Naive thymus-derived CD4-positive, alpha-beta T cell (primary cell): ENCODE measurements around the gene ELMO3. TPM values are rescaled to one million over a fixed set of nuclear protein-coding genes. Genes with fewer than 3 reads are reported as not detected.

Experiments used
- ATAC-seq: fragments of 150-1000 bp; cut with Tn5 transposase; 2 replicates; pipeline ENCODE4 v1.10.0; 2021; ENCODE audit warnings: mild to moderate bottlenecking, moderate library complexity
- CTCF ChIA-PET: fragments of 350-600 bp; sonication (Branson Sonifier 250); formaldehyde crosslinking; loops from one replicate; lab custom pipeline; 2021; ENCODE audit warnings: antibody characterized with exemption; lab: Charles Lee
- POLR2A ChIA-PET: fragments of 350-600 bp; sonication (Branson Sonifier 250); formaldehyde crosslinking; loops from one replicate; lab custom pipeline; 2021; ENCODE audit warnings: antibody characterized with exemption, inconsistent platforms; lab: Charles Lee
- DNase-seq, 9 donors: peaks; one replicate each; pipeline versions ENCODE4 v3.0.0 to v3.0.0-alpha.2; 2020 to 2022; ENCODE audit warnings: mixed read lengths in 1 of 9
- H3K27ac ChIP-seq: one replicate; pipeline ENCODE4 v1.7.0; 2013; ENCODE audit warnings: mild to moderate bottlenecking, low read depth, low read length, moderate library complexity
- H3K27me3 ChIP-seq, 2 donors: one replicate each; pipeline ENCODE4 v1.7.0; 2013; ENCODE audit warnings: low read length in 2 of 2, mild to moderate bottlenecking in 2 of 2, moderate library complexity in 2 of 2; ENCODE audit not compliant: control insufficient read depth in 2 of 2, insufficient read depth in 2 of 2
- H3K36me3 ChIP-seq, 3 experiments: 1 replicate in 2 of 3; 2 replicates in 1 of 3; pipeline ENCODE4 v1.7.0; 2013; ENCODE audit warnings: low read length in 3 of 3, mild to moderate bottlenecking in 3 of 3, moderate library complexity in 1 of 3; ENCODE audit not compliant: insufficient read depth in 3 of 3, control insufficient read depth in 2 of 3
- H3K4me1 ChIP-seq, 2 donors: one replicate each; pipeline ENCODE4 v1.7.0; 2013; ENCODE audit warnings: low read length in 2 of 2, mild to moderate bottlenecking in 2 of 2, moderate library complexity in 1 of 2; ENCODE audit not compliant: control insufficient read depth in 2 of 2, insufficient read depth in 2 of 2
- H3K4me3 ChIP-seq: 2 replicates; pipeline ENCODE4 v1.7.0; 2013; ENCODE audit warnings: mild to moderate bottlenecking, low read length
- H3K9me3 ChIP-seq, 3 experiments: 1 replicate in 2 of 3; 2 replicates in 1 of 3; pipeline ENCODE4 v1.7.0; 2013; ENCODE audit warnings: low read length in 3 of 3; ENCODE audit not compliant: control insufficient read depth in 2 of 3
- H3K27ac Mint-ChIP-seq, 9 donors: one replicate each; pipeline ENCODE4 v1.8.0; 2020 to 2022; ENCODE audit warnings: mixed read lengths in 9 of 9, mild to moderate bottlenecking in 8 of 9, moderate library complexity in 5 of 9, inconsistent platforms in 2 of 9
- H3K27me3 Mint-ChIP-seq, 5 donors: one replicate each; pipeline ENCODE4 v1.8.0; 2021 to 2022; ENCODE audit warnings: mixed read lengths in 5 of 5, mild to moderate bottlenecking in 1 of 5
- H3K36me3 Mint-ChIP-seq, 5 donors: one replicate each; pipeline ENCODE4 v1.8.0; 2020 to 2022; ENCODE audit warnings: mixed read lengths in 5 of 5, mild to moderate bottlenecking in 3 of 5, inconsistent platforms in 1 of 5
- H3K4me1 Mint-ChIP-seq, 7 donors: one replicate each; pipeline ENCODE4 v1.8.0; 2020 to 2022; ENCODE audit warnings: mixed read lengths in 7 of 7, mild to moderate bottlenecking in 3 of 7, inconsistent platforms in 1 of 7
- H3K4me3 Mint-ChIP-seq, 10 donors: one replicate each; pipeline ENCODE4 v1.8.0; 2020 to 2022; ENCODE audit warnings: mild to moderate bottlenecking in 10 of 10, mixed read lengths in 10 of 10, moderate library complexity in 6 of 10, inconsistent platforms in 2 of 10
- H3K9me3 Mint-ChIP-seq, 11 donors: one replicate each; pipeline ENCODE4 v1.8.0; 2020 to 2022; ENCODE audit warnings: mixed read lengths in 11 of 11, mild to moderate bottlenecking in 4 of 11, inconsistent platforms in 1 of 11, moderate library complexity in 1 of 11
- intact Hi-C, 2 donors: fragments of 100-400 bp; cut with micrococcal nuclease; formaldehyde crosslinking; loops; one replicate each; pipeline ENCODE4 v1.15.1; 2023
- polyA plus RNA-seq, 2 donors: library from polyadenylated mRNA; unstranded; fragments of 300-500 nt; fragmentation: Illumina TruSeq; gene quantifications; one replicate each; pipeline ENCODE4 v1.2.3, GENCODE V29; 2021
- total RNA-seq, 6 experiments: library from RNA in 5 of 6; stranded (reverse) in 5 of 6; gene quantifications; 1 replicate in 5 of 6; 2 replicates in 1 of 6; pipeline ENCODE4 v1.2.3 and lab custom pipeline; 2021 to 2026

The ELMO3 gene
- total and polyA plus RNA-seq, 7 experiments from 2014 or later, result 0.07 to 9.1 (median 5.6) TPM; not detected in 1

DNA sequence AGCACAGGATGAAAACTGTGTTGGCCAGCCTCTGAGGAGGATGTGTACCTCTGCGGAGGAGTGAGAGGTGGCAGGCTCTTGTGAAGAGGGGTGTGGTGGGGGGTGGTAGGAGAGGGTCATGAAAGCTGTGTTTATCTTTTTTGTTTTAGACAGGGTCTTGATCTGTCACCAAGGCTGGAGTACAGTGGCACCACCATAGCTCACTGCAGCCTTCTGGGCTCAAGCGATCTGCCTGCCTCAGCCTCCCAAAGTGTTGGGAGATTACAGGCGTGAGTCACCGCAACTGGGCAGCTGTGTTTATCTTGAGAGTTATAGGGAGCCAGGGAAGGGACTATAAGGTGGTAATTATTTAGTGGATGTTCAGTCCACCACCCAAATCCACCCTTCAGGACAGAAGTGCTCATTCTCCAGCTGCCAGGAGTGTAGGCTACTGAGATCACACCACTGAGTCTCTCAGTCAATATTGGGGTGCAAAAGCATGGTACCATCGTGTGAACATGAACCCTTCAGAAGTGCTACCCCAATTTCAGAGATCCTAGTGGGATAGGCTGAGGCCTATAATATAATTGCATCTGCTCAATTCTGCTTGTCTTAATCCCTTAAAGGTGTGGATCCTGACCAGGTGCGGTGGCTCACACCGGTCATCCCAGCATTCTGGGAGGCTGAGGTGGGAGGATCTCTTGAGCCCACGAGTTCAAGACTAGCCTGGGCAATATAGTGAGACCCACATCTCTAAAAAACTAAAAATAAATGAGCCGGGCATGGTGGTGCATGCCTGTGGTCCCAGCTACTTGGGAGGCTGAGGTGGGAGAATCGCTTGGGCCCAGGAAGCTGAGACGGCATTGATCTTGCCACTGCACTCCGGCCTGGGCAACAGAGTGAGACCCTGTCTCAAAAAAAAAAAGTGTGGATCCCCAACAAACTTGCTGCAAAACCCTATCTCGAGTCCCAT, 8.2 kb upstream of the ELMO3 start:
- H3K4me3 Mint-ChIP-seq, result peak overlapping the region in 8 of 10 donors; percentile 20 to 92 (median 89)
- Histone ChIP-seq H3K4me3 (no peak overlapping the region), H3K27me3 (no peaks in the 10 kb centered on the region), H3K9me3 (no peaks in the 10 kb centered on the region), H3K4me1 (peaks cover 24 to 27% of the 10 kb centered on the region in 2 donors), H3K27ac (no peak overlapping the region), H3K36me3 (peaks cover 7 to 21% (median 10%) of the 10 kb centered on the region in 3 experiments)
- CTCF ChIA-PET, result interaction anchor here (1.2 to 1.7 kb wide), 2 partner anchors 36 to 54 kb away, joined by 4 read pairs; no protein-coding TSS in a partner anchor
- H3K4me1 Mint-ChIP-seq, result peaks cover 8 to 40% (median 34%) of the 10 kb centered on the region in 7 donors
- peaks cover 0 to 8% (median 0%) of the 10 kb centered on the region in 5 donors for H3K27me3 Mint-ChIP-seq
- no peaks in the 10 kb centered on the region for H3K9me3 Mint-ChIP-seq
- POLR2A ChIA-PET, result interaction anchor here (0.5 kb wide), 1 partner anchor 165 kb away, joined by 3 read pairs; no protein-coding TSS in a partner anchor
- DNase-seq (no peak), ATAC-seq (no peak)
- H3K27ac Mint-ChIP-seq, result peak overlapping the region in 2 of 9 donors; percentile 53 to 93
- intact Hi-C loops, result no loop called here
- peaks cover 0 to 12% (median 0%) of the 10 kb centered on the region in 5 donors for H3K36me3 Mint-ChIP-seq

DNA sequence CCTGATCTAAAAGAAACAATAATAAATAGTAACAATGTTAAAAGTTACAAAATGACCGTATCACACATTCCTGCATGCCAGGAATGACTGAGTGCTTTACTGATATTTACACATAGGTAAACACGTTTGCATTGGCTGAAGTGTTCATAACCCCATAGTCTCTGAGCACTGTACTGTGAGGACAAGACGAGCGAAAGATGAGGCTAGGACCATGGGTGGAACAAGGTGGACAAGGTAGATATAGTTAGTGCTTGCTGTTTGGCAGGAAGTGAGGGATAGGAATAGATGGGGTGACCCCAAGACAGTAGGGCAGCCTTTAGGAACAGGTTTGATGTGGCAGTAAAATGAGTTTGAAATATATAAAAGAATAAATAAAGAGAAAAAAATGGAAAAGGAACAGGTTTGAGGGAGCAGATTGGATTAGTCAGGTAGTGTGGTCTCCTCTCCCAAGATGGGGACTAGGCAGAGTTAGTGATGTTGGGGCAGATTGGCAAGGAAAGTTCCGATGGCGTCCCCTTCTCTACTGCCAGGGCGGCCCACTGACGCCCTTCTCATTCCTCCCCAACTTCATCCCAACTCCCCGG, 7.4 kb upstream of the ELMO3 start:
- Mint-ChIP-seq H3K27me3 (peaks cover 0 to 5% (median 0%) of the 10 kb centered on the region in 5 donors), H3K4me3 (peak overlapping the region; percentile 83 to 93 (median 92)), H3K27ac (peak overlapping the region; percentile 53 to 95 (median 91)), H3K9me3 (no peaks in the 10 kb centered on the region), H3K36me3 (peaks cover 5 to 18% (median 6%) of the 10 kb centered on the region in 5 donors), H3K4me1 (peaks cover 16 to 46% (median 40%) of the 10 kb centered on the region in 7 donors)
- ATAC-seq (no peak), DNase-seq (no peak)
- POLR2A ChIA-PET, result interaction anchor here (1.1 to 1.9 kb wide), 3 partner anchors 8 to 35 kb away, joined by 5 to 7 read pairs (median 6); partner anchors contain the start of genes FBXL8, MATCAP1, TMEM208 and TRADD
- peaks cover 7 to 28% (median 11%) of the 10 kb centered on the region in 3 experiments for H3K36me3 ChIP-seq
- peak overlapping the region; percentile 94 for H3K27ac ChIP-seq
- no peaks in the 10 kb centered on the region for H3K27me3 ChIP-seq
- intact Hi-C loops, result no loop called here
- CTCF ChIA-PET, result no interaction called here
- H3K4me3 ChIP-seq, result peak overlapping the region; percentile 72
- H3K4me1 ChIP-seq, result peaks cover 22 to 26% of the 10 kb centered on the region in 2 donors
- no peaks in the 10 kb centered on the region for H3K9me3 ChIP-seq

DNA sequence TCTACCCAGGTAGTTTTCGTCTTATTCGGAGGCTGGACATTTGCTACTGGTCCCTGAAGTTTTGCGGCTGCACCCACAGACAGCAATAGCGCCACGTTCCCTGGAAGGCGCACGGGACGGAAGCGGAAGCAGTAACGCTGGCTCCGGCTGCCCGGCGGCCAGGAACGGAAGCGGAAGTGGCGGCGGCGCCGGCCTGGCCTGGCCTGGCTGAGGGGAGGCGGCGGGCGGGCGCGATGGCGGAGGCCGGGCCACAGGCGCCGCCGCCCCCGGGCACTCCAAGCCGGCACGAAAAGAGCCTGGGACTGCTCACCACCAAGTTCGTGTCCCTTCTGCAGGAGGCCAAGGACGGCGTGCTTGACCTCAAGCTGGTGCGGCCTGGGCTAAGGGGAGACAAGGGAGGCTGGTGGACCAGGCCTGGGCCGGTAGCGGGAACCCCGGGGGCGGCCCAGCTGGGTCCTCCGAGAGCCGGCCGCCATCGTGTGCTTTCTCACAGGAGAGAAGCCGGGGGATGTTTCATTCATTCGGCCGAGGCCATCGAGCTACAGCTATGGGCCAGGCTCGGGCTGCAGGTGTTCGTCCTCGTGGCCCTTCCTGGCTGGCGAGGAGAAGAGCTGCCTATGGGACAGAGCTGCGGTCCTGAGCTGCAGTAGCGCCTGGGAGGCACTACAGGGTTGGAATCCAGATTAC, 6.8 kb upstream of the ELMO3 start, which contains the start of gene E2F4:
Gene E2F4 (plus strand): TSS at position 161 of the 687 bp plus-strand sequence. CDS start 73 bp downstream, at position 234.
- peaks cover 5 to 24% (median 10%) of the 10 kb centered on the region in 5 donors for H3K36me3 Mint-ChIP-seq
- H3K27ac ChIP-seq, result peak within 1 kb of the TSS; percentile 94
- CTCF ChIA-PET, result interaction anchor here (0.6 kb wide), 1 partner anchor 57 kb away, joined by 3 read pairs; the partner anchor contains the start of gene SLC9A5
- peak; percentile 72 to 88 (median 80) for DNase-seq
- no peaks in the 10 kb centered on the region for H3K27me3 ChIP-seq
- no peaks in the 10 kb centered on the region for H3K9me3 Mint-ChIP-seq
- intact Hi-C loops, result loop anchor here (1.0 to 2.0 kb wide), 6 partner anchors 9 to 289 kb away; partner anchors contain the start of genes TMEM208 (in 2 of the 2), ATP6V0D1 (in 1 of the 2), FHOD1 (in 1 of the 2) and MATCAP1 (in 1 of the 2)
- H3K27ac Mint-ChIP-seq, result peak within 1 kb of the TSS; percentile 53 to 95 (median 91)
- peak within 1 kb of the TSS; percentile 83 to 93 (median 92) for H3K4me3 Mint-ChIP-seq
- H3K4me1 Mint-ChIP-seq, result peaks cover 22 to 50% (median 46%) of the 10 kb centered on the region in 7 donors
- H3K27me3 Mint-ChIP-seq, result peaks cover 0 to 3% (median 0%) of the 10 kb centered on the region in 5 donors
- H3K4me1 ChIP-seq, result peaks cover 22 to 26% of the 10 kb centered on the region in 2 donors
- H3K36me3 ChIP-seq, result peaks cover 7 to 35% (median 17%) of the 10 kb centered on the region in 3 experiments
- no peaks in the 10 kb centered on the region for H3K9me3 ChIP-seq
- ATAC-seq, result peak; percentile 97
- POLR2A ChIA-PET, result interaction anchor here (1.1 to 1.9 kb wide), 4 partner anchors 9 to 35 kb away, joined by 4 to 7 read pairs (median 6); partner anchors contain the start of genes FBXL8, MATCAP1, TMEM208 and TRADD
- H3K4me3 ChIP-seq, result peak within 1 kb of the TSS; percentile 72

DNA sequence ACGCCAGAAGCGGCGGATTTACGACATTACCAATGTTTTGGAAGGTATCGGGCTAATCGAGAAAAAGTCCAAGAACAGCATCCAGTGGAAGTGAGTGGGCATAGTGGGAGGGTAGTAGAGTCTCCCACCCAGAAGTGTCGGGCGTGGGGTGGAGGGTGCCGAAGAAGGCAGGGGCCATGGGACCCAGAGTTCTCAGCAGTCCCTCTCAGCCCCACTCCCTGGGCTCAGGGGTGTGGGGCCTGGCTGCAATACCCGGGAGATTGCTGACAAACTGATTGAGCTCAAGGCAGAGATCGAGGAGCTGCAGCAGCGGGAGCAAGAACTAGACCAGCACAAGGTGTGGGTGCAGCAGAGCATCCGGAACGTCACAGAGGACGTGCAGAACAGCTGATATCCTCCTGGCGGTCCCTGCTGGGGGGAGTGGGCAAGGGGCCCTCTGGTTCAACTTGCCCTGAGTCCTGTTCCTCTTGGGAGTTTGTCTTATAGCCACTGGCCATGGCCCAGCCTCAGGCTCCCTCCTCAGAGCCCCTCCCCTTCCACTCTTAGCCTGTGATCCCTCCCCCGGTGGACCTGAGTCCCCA, 6.1 kb upstream of the ELMO3 start:
- no peak for DNase-seq
- Histone ChIP-seq H3K27me3 (no peaks in the 10 kb centered on the region), H3K27ac (peak overlapping the region; percentile 94), H3K36me3 (peaks cover 7 to 42% (median 23%) of the 10 kb centered on the region in 3 experiments), H3K9me3 (no peaks in the 10 kb centered on the region), H3K4me1 (peaks cover 22 to 26% of the 10 kb centered on the region in 2 donors), H3K4me3 (peak overlapping the region; percentile 72)
- H3K9me3 Mint-ChIP-seq, result no peaks in the 10 kb centered on the region
- POLR2A ChIA-PET, result interaction anchor here (0.8 to 1.9 kb wide), 5 partner anchors 10 to 34 kb away, joined by 3 to 7 read pairs (median 5); partner anchors contain the start of genes FBXL8, MATCAP1, TMEM208 and TRADD
- intact Hi-C loops, result loop anchor here (1.0 to 2.0 kb wide), 6 partner anchors 10 to 288 kb away; partner anchors contain the start of genes TMEM208 (in 2 of the 2), ATP6V0D1 (in 1 of the 2), FHOD1 (in 1 of the 2) and MATCAP1 (in 1 of the 2)
- ATAC-seq, result no peak
- peak overlapping the region; percentile 41 to 93 (median 84) for H3K27ac Mint-ChIP-seq
- peak overlapping the region; percentile 83 to 93 (median 92) for H3K4me3 Mint-ChIP-seq
- H3K27me3 Mint-ChIP-seq, result peaks cover 0 to 3% (median 0%) of the 10 kb centered on the region in 5 donors
- CTCF ChIA-PET, result interaction anchor here (0.6 kb wide), 2 partner anchors 56 to 636 kb away, joined by 3 read pairs; partner anchors contain the start of gene SLC9A5
- H3K36me3 Mint-ChIP-seq, result peaks cover 5 to 24% (median 10%) of the 10 kb centered on the region in 5 donors
- peaks cover 22 to 50% (median 46%) of the 10 kb centered on the region in 7 donors for H3K4me1 Mint-ChIP-seq

DNA sequence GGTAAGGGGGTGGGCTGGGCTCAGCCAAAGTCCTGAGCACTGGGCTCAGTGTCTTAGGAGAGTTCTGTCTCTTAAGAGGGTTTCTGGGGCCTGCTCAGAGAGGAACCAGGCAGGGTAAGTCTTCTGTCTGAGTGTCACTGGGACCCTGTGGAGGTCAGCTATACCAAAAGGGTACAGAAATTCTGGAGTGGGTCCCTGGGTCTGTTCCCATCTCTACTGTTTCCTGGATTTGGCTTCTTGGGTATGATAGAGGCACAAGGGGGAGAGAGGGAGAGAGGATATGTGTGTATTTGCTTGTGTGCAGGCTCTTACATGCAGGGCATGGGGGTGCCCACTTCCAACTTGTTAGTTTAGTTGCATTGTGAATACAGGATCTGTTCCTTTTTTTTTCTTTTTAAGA, 5.4 kb upstream of the ELMO3 start:
- Mint-ChIP-seq H3K4me3 (peak overlapping the region; percentile 83 to 93 (median 92)), H3K4me1 (peaks cover 22 to 55% (median 46%) of the 10 kb centered on the region in 7 donors), H3K9me3 (no peaks in the 10 kb centered on the region), H3K27ac (peak overlapping the region; percentile 31 to 93 (median 61)), H3K27me3 (no peaks in the 10 kb centered on the region), H3K36me3 (peaks cover 5 to 24% (median 10%) of the 10 kb centered on the region in 5 donors)
- no peaks in the 10 kb centered on the region for H3K9me3 ChIP-seq
- ChIA-PET CTCF (interaction anchor here (0.6 to 0.8 kb wide), 3 partner anchors 8 to 636 kb away, joined by 3 read pairs; no protein-coding TSS in a partner anchor), POLR2A (interaction anchor here (0.8 to 1.9 kb wide), 4 partner anchors 9 to 33 kb away, joined by 3 to 5 read pairs (median 4); partner anchors contain the start of genes MATCAP1 and TMEM208)
- peak overlapping the region; percentile 94 for H3K27ac ChIP-seq
- no peak for ATAC-seq
- H3K4me1 ChIP-seq, result peaks cover 22 to 26% of the 10 kb centered on the region in 2 donors
- H3K36me3 ChIP-seq, result peaks cover 7 to 49% (median 23%) of the 10 kb centered on the region in 3 experiments
- DNase-seq, result no peak
- no peaks in the 10 kb centered on the region for H3K27me3 ChIP-seq
- intact Hi-C loops, result loop anchor here in 1 of 2 donors (2.0 kb wide), 1 partner anchor 51 kb away; no protein-coding TSS in a partner anchor
- peak overlapping the region; percentile 72 for H3K4me3 ChIP-seq
